ENCODE data around the gene STIP1. TPM values are rescaled to one million over a fixed set of nuclear protein-coding genes. Genes with fewer than 3 reads are reported as not detected.

The STIP1 gene
- total and polyA plus RNA-seq, 2 of the 8 experiments (the other 6 are each of a cell fraction or from before 2014, with no cell fraction given), result 140 to 329 TPM

DNA sequence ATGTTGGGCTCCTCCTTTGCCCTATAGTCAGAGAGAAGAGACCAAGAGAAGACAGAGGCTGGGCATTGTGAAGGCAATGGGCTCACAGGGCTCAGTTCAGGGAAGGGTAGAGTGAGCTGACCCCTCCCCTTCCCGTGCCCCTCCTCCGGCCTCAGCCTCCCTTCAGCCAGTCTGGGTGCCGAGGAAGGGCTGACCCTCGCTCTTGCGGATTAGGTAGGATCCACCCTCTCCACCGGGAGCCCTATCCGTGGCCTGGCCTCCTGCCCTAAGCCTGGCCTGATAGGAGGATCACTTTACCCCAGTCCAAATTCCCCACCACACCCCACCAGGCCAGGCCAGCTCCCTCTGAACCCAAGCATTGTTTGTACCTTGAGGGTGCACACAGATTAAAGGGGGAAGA, 62.6 kb downstream of the STIP1 start:
- Histone ChIP-seq H3K4me1 (replicated peaks in 1 of 4; ENCODE audit: control insufficient read depth in 3 of 4, insufficient read depth in 4 of 4, low read length in 3 of 4) (peaks cover 0 to 47% (median 35%) of the 10 kb centered on the region in 4 experiments; a peak in 6 of 7 replicates), H3K56ac (replicated peaks; ENCODE audit: insufficient read length, low read depth, low read length) (peak overlapping the region; percentile 1), H2BK120ac (replicated peaks; ENCODE audit: low read depth, low read length) (no peak overlapping the region), H2BK12ac (ENCODE audit: low read depth, low read length) (no peak overlapping the region), H3K18ac (ENCODE audit: extremely low read depth, low read length) (peak overlapping the region; percentile 20; the same call in 1 of the 2 replicates), H2AFZ (ENCODE audit: low read length) (no peak overlapping the region), H4K8ac (ENCODE audit: extremely low read depth, insufficient read depth, low read length) (no peak overlapping the region), H3K27me3 (replicated peaks in 1 of 4; ENCODE audit: control insufficient read depth in 3 of 4, extremely low read depth in 1 of 4, insufficient read depth in 3 of 4, low read length in 3 of 4) (no peaks in the 10 kb centered on the region), H3K23ac (ENCODE audit: insufficient read length) (no peak overlapping the region), H3K4me2 (ENCODE audit: insufficient read depth in 1 of 2, low read depth in 2 of 2, low read length in 2 of 2) (peak overlapping the region; percentile 73 to 99; a peak in 3 of 4 replicates), H2BK5ac (ENCODE audit: low read depth, low read length) (peak overlapping the region; percentile 88; the same call in 1 of the 2 replicates), H2BK15ac (ENCODE audit: low read length) (peak overlapping the region; percentile 97; the same call in 1 of the 2 replicates), H3K14ac (ENCODE audit: insufficient read length) (no peak overlapping the region), H4K20me1 (replicated peaks in 1 of 2; ENCODE audit: control insufficient read depth in 1 of 2, insufficient read depth in 2 of 2, low read length in 2 of 2) (peaks cover 6 to 15% of the 10 kb centered on the region in 2 experiments), H3K23me2 (ENCODE audit: low read depth, low read length) (peaks cover 20% of the 10 kb centered on the region), H3K27ac (ENCODE audit: low read depth, low read length) (peak overlapping the region; percentile 69; the same call in 1 of the 2 replicates), H4K91ac (replicated peaks; ENCODE audit: insufficient read length, low read length) (peak overlapping the region; percentile 59), H2BK20ac (ENCODE audit: low read length) (peak overlapping the region; percentile 88; the same call in 1 of the 2 replicates), H3K9ac (replicated peaks in 1 of 4; ENCODE audit: extremely low read depth in 1 of 4, low read depth in 3 of 4, low read length in 3 of 4) (no peak overlapping the region), H3K79me1 (ENCODE audit: low read depth, low read length) (peaks cover 9% of the 10 kb centered on the region), H3K9me3 (ENCODE audit: insufficient read depth in 2 of 2, low read depth in 1 of 2, low read length in 1 of 2) (no peaks in the 10 kb centered on the region), H3K79me2 (ENCODE audit: control insufficient read depth in 1 of 2, insufficient read depth in 2 of 2, low read length in 2 of 2) (peaks cover 6 to 33% of the 10 kb centered on the region in 2 experiments; a peak in 3 of 4 replicates), H3K36me3 (ENCODE audit: control insufficient read depth in 2 of 4, insufficient read depth in 4 of 4, low read length in 3 of 4) (peaks cover 0 to 12% (median 4%) of the 10 kb centered on the region in 4 experiments; a peak in 4 of 8 replicates), H3K4ac (replicated peaks; ENCODE audit: insufficient read length, low read depth, low read length) (peak overlapping the region; percentile 28), H4K5ac (ENCODE audit: insufficient read length, low read depth, low read length) (no peak overlapping the region), H2AK5ac (ENCODE audit: low read depth, low read length) (peak overlapping the region; percentile 18; the same call in 1 of the 2 replicates), H3K4me3 (ENCODE audit: extremely low read depth in 1 of 4, insufficient read depth in 2 of 4, low read depth in 3 of 4, low read length in 4 of 4) (peak overlapping the region in 2 of 4 experiments; percentile 5 to 83; a peak in 2 of 8 replicates)
- DNase-seq (ENCODE audit: low read depth in 1 of 2, low spot score in 2 of 2) (peak in 1 of 2 experiments; percentile 70), FAIRE-seq (no peak)
- 53% methylated on average over 5 of the region's 7 CpGs; no CpG with 5 or more reads in 1 of the 2 experiments for WGBS, 2 experiments (ENCODE audit: extremely low coverage in 1 of 2, insufficient coverage in 1 of 2, insufficient read length in 1 of 2, insufficient replicate concordance in 2 of 2, low coverage in 1 of 2, low lambda C conversion rate in 2 of 2, missing lambda C conversion rate in 1 of 2)
- ChIA-PET CTCF (ENCODE audit: partially characterized antibody) (interaction anchor here (0.8 to 10.0 kb wide), 8 partner anchors 15 to 1006 kb away, joined by 3 to 102 read pairs (median 6); partner anchors contain the start of genes CATSPERZ, ESRRA, FERMT3 and VEGFB), POLR2A (ENCODE audit: partially characterized antibody) (interaction anchor here (0.7 to 13.1 kb wide), 12 partner anchors 11 to 331 kb away, joined by 3 to 352 read pairs (median 6); partner anchors contain the start of genes BAD, DNAJC4, ESRRA and GPR137)
- TF ChIP-seq TBP (IDR thresholded peaks at IDR 0.05; ENCODE audit: low read depth, low read length) (peak; percentile 42; the same call in 1 of the 2 replicates), RAD21 (IDR thresholded peaks at IDR 0.05 in 1 of 2, conservative IDR thresholded peaks at IDR 0.05 in 1 of 2; ENCODE audit: low read depth in 2 of 2, low read length in 2 of 2) (no peak), TAF1 (IDR thresholded peaks at IDR 0.05; ENCODE audit: low read depth, low read length) (0 out of 2 replicates have a peak, but pooled peaks have one; percentile 11)

Data from H1 (cell line).